GM12873 (cell line): Measurements from ENCODE around the gene CDK4.

Experiments used
- TF ChIP-seq, protein P1 (sequence below): IDR thresholded peaks from 2 replicates; pipeline ENCODE4 v1.5.1; 2012; ENCODE audit warnings: low read depth, mild to moderate bottlenecking, moderate library complexity, low read length, control low read depth; ENCODE audit not compliant: insufficient read depth; ENCODE audit errors: missing control alignments

Gene CDK4

DNA sequence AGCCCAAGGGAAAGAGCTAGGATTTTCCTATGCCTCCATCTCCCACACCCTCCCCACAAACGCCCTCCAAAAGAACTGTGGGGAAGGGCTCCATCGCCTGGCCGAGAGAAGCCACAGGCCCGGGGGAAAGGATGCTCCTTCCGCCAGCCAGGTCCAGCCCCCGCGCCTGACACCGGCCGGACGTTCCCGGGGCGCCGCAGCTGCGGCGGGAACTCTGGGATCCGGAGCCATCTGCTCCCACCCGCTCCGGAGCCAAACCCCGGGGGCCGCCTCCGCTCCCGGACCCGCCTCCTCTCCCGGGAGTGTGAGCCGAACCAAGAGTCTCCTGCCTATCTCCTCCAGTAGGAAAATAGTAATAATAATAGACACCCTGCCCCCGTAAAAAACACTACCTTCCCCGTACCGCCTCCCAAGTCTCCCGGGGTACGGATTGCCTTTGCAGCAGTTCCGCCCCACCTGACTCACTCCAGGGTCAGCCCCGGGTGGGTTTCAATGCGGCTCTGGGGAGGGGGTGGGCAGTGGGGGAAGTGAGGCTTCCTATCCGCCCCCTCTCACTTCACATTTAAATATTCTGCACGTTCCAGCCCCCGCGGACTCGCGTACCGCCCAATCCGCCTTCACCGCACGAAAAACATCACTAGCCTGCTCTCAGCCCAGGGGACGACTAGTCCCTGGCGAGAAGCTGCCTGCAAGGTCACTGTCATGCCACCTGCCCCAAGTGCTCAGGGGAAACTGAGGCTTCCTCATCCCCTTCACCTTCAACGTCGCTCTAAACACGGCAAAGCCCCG is 16.0 kb downstream of the CDK4 start:
- TF ChIP-seq, protein P1, sequence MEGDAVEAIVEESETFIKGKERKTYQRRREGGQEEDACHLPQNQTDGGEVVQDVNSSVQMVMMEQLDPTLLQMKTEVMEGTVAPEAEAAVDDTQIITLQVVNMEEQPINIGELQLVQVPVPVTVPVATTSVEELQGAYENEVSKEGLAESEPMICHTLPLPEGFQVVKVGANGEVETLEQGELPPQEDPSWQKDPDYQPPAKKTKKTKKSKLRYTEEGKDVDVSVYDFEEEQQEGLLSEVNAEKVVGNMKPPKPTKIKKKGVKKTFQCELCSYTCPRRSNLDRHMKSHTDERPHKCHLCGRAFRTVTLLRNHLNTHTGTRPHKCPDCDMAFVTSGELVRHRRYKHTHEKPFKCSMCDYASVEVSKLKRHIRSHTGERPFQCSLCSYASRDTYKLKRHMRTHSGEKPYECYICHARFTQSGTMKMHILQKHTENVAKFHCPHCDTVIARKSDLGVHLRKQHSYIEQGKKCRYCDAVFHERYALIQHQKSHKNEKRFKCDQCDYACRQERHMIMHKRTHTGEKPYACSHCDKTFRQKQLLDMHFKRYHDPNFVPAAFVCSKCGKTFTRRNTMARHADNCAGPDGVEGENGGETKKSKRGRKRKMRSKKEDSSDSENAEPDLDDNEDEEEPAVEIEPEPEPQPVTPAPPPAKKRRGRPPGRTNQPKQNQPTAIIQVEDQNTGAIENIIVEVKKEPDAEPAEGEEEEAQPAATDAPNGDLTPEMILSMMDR = no peak

DNA sequence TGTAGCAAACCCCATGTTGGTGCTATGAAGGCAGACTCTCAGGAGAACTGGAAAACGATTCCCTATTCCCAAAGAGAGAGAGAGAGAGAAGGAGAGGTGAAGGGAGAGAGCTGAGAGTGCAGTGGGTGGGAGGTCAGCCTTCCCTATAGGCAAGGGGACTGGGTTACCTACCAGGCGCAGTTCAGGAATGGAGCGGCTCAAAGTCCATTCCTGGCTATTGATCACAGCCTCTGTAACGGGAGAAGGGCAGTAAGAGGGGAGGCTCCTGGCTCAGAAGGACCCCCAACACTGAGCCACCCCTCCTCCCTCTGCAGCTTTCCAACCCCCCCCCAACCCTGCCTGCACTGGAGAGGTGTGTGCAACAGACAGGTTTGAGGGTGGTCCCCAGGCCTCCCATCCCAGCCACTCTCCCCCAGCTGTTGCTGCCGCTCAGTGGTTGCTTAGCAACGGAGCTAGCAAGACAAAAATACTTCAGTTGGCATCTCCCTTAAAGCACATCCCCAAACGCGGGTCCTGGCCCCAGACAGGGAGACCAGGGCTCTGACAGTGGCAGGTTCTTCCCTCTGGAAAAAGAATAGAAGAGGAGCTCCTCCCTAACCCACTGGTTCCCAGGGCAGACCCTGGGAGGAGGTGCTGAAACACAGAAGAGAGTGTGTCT is 16.8 kb downstream of the CDK4 start:
- TF ChIP-seq, protein P1 = no peak

DNA sequence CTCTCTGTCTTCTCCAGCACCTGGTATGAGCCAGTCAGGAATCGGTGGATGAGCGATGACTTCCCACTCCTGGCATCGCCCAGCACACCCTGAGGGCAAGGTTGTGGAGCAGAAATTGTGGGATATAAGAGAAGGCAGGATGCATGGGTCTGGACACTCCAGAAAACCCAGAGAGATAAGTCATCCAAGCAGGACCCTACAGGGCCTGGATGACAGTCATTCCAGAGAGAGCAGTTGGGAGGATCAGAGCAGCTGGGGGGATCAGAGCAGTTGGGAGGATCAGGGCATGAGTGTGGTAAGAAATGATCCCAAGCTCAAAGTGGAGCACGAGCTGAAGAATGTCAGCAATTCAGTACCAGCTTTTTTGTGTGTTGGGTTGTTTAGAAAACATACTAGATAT is 17.5 kb downstream of the CDK4 start:
- TF ChIP-seq, protein P1 = no peak

DNA sequence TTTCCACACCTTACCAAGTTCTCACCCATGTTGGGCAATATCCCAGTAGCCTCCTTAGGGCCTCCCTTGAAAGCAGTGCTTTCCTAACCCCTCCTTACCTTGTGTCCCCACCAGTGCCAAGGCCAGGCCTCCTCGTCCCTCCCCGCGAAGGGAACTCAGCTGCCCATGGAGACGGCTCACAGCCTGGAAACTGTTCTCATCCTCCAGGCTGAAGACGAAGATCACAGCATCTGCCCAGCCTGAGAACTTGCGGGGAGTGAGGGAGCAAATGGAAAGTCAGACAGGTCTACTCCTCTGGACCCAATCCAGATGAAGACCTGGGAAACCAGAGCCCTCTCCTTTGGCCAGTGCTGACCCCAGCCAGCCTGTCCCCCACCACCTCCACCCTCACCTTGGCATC is 18.2 kb downstream of the CDK4 start:
- TF ChIP-seq, protein P1 = no peak

DNA sequence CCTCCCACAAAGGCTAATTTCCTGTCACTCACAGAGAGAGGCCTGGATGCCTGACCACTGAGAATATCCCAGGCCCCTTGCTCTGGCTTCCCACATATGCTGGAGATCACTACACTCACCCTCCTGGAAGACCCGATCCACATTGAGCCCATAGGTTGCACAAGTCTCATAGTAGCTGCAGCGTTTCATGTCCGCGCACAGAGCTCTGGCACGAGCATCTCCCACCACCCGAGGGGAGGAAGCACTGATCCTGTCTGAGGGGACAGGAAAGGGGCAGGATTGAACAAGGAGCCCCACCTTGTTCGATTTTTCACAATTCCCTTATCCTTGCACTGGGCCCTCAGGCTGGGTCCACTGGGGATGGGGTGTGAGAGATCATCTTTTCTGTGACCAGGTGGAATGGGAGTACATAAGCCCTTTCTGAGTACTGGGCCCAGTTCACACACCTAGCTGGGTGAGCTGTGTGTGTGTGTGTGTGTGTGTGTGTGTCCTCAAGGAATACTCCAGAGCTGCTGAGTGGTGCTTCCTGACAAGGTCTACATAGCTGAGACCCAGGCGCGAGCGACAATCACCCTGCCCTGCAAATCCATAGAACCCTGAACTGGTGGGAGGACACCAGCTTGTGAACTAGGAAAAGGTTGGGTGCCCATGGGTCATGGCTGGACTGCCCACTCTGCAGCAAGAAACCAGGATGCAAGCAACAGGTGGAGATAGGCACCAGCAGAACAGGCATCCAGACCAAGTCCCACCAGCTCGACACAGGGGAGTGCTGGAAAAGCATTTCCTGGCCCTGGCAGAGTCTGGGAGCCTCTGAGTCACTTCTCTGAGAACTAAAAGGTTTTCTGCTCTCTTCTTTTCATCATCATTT is 19.1 kb downstream of the CDK4 start:
- TF ChIP-seq, protein P1 = no peak

DNA sequence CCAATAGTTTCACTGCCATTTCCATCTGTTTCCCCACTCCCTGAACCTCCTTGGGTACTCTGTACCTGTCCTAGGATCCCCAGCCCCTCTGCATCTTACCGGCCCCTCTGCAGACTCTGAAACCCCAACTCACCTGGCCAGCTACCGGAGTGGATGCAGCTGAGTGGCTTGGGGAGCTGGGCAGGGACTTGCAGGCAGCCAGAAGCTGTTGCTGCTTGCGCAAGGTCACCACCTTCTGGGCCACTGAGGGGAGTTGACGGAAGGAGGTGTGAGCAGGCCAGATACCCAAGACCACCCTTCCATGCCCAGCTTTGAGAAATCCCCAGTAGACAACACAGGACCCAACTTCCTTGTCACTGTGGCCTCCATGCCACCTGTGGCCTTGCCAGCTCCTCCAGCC is 19.8 kb downstream of the CDK4 start:
- TF ChIP-seq, protein P1 = no peak

DNA sequence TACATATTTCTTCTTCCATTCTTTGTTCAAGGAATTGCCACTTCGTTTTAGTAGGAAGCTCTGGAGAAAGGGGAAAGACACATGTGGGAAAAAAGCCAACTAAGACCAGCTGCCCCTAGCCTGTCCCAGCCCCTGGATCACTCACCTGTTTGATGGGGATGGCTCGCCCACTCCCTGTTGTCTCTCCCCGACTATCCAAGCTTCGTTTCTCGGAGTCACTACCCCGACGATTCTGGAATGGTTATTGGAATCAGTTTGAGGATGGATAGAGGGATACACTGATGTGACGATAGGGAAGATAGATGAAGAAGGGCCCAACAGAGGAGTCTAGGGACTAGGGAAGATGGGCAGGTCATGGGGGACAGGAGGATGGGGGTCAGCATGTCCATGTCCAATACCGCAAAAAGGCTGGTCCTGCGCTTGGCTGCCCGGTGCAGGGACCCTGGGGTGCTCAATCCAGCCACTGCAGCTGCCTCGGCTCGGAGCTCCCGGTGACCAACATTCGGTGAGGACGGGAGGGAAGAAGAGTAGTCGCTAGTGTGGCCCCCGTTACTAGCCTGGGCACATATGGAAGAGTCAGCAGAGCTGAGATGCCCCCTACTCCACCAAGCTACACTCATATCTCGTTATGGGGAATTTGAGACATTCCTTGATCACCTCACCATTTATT is 20.6 kb downstream of the CDK4 start:
- TF ChIP-seq, protein P1 = no peak
